ENCODE results near the gene OR6S1.
"Not testable (repeated sequence)": the region's sequence is repeated elsewhere in the genome, so short reads cannot be mapped to it uniquely, and the experiment has no call there.

OR6S1 gene

GRCh38 chr14:20676072-20676471 is 34.6 kb upstream of the OR6S1 start:
- no peak for DNase-seq
- intact Hi-C loops (cut with DNase I), result no loop called here

- DNase-seq, result no peak
- intact Hi-C loops (cut with DNase I), result no loop called here
Observed at GRCh38 chr14:20675669-20676068, 34.2 kb upstream of the OR6S1 start.

DNA sequence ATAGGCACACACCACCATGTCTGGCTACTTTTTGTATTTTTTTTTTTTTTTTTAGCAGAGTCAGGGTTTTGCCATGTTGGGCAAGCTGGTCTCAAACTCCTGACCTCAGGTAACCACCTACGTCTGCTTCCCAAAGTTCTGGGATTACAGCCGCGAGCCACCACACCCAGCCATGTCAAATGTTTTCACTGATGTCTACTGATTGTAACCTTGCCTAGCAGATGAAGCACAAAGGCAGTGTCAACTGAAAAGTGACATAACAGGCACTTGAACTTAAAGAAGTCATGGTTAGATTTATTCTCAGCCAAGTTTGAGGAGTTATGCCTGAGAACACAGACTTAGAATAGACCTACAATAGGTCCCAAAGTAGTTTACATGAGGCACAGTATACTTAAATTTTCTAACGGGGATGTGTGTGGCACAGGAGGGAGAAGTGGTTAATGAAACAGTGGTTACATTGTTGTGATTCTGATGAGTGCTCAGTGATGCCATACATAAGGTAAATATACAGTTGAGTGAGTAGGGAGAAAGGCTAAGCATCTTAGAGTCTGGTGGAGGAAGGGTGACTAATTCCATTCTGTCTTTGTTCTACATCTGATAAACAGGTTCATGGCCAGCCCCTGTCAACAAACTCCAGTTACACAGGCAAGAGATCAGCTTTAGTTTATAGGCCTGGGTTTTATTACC is 30.2 kb upstream of the OR6S1 start:
- intact Hi-C loops (cut with DNase I), result no loop called here
- no peak for DNase-seq

- intact Hi-C loops (cut with DNase I), result no loop called here
- no peak for DNase-seq
Observed at GRCh38 chr14:20668969-20669368, 27.5 kb upstream of the OR6S1 start.

- no peak for DNase-seq
- intact Hi-C loops (cut with DNase I), result no loop called here
Observed at GRCh38 chr14:20667957-20668356, 26.5 kb upstream of the OR6S1 start.

- intact Hi-C loops (cut with DNase I); DNase-seq: not testable (repeated sequence)
Observed at GRCh38 chr14:20666400-20666961, 25.0 kb upstream of the OR6S1 start.

DNA sequence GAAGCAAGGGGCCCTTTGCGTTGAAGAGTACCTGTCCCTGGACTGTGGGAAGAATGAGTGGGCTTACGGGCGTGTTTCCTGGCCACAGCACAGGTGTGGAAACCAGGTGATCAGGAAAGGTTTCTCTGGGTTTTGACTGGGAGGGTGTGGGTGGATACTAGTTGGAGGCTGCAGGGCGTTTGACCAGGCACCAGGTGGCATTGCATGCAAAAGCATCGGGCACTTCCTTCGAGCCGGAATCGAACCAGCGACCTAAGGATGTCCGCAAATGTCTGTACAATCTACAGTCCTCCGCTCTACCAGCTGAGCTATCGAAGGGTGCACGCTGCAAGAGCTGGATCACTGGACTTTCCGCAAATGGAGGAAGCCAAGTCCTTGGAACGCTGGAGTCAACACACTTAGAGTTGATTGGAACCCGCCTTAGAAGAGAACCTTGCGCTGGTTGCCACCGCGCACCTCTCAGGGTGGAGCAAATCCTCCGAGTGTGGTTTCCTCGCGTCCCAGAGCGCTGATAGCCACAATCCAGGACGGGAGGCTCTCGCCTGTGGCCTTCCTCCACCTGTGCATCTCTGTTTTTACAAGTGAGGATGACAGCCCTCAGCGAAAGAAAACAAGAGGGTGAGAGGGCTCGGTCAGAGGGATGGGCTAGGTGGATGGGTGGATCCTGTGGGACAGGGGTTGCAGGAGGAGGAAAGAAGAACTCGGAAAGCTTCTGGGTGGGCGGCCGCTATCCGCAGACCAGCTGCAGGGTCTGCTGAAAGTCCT is 21.7 kb upstream of the OR6S1 start:
- DNase-seq, result peak in 5 of 10 donors; percentile 32 to 89 (median 53)
- intact Hi-C loops (cut with DNase I), result no loop called here

DNA sequence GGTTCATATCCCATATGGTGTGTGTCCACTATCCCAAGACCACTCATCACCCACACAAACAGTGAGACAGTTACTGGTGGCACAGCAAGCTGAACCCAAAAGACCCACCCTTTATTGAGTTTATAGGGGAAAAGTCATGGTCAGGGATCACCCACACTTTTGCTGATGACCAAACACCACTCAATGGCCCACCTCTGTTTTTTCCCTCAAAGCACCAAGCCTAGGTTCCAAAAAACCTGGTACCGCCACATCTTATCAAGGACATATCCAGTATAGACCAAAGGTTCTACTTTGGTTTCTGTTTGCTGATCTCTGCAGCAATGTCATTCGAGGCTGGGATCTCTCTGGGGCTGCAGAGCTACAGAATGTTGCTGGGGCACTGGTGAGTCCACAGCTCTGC is 19.7 kb upstream of the OR6S1 start:
- intact Hi-C loops (cut with DNase I), result no loop called here
- DNase-seq, result no peak

GRCh38 chr14:20659813-20660395 is 18.4 kb upstream of the OR6S1 start:
- peak in 1 of 10 donors; percentile 66 for DNase-seq
- intact Hi-C loops (cut with DNase I), result no loop called here

- intact Hi-C loops (cut with DNase I), result no loop called here
- no peak for DNase-seq
Observed at GRCh38 chr14:20659336-20659735, 17.8 kb upstream of the OR6S1 start.

GRCh38 chr14:20658246-20658645 is 16.8 kb upstream of the OR6S1 start:
- no peak for DNase-seq
- intact Hi-C loops (cut with DNase I), result no loop called here

- DNase-seq, result no peak
- intact Hi-C loops (cut with DNase I), result no loop called here
Observed at GRCh38 chr14:20657216-20658211, 16.0 kb upstream of the OR6S1 start.

DNA sequence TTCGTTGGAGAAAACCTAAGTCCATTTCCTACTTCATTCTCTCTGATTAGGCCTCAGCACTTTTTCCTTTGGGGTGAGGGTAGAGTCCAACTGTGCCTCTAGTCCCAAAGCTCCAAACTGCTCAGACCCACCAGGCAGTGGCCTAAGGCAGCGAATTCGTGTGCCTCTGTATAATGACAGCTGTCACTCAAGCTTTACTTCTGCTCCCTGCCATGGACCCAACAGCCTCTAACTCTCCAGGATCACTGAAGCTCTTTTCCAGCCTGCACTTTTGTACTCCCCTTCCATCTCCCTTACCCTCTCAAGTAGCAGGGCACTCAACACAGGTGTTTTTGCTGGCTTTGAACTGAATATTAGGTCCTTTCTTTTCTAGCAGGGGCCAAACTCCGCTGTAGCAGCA is 14.8 kb upstream of the OR6S1 start:
- DNase-seq, result no peak
- intact Hi-C loops (cut with DNase I), result no loop called here

GRCh38 chr14:20655851-20656250 is 14.4 kb upstream of the OR6S1 start:
- intact Hi-C loops (cut with DNase I), result no loop called here
- no peak for DNase-seq

GRCh38 chr14:20652996-20653975 is 11.8 kb upstream of the OR6S1 start:
- intact Hi-C loops (cut with DNase I), result no loop called here
- DNase-seq, result peak in 1 of 10 donors; percentile 26

DNA sequence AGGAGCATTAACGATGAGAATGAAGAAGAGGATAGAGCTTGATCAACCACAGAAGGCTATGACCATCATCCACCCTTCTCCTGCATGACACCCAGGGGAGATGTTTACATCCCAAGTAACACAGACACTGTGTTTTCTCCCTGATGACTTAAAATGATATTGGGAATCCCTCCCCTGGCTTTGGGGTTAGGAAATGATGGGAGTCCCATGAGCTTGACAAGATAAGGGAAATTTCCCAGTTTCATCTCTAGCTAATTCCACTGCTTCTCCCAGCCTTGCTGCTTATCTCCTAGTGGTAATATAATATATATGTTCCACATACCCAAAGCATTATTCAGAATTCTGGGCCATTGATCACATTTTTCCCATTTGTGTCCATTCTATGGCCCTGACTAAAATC is 4.0 kb upstream of the OR6S1 start:
- intact Hi-C loops (cut with DNase I), result no loop called here
- no peak for DNase-seq

- intact Hi-C loops (cut with DNase I), result no loop called here
- no peak for DNase-seq
Observed at GRCh38 chr14:20644520-20644919, 3.0 kb upstream of the OR6S1 start.

DNA sequence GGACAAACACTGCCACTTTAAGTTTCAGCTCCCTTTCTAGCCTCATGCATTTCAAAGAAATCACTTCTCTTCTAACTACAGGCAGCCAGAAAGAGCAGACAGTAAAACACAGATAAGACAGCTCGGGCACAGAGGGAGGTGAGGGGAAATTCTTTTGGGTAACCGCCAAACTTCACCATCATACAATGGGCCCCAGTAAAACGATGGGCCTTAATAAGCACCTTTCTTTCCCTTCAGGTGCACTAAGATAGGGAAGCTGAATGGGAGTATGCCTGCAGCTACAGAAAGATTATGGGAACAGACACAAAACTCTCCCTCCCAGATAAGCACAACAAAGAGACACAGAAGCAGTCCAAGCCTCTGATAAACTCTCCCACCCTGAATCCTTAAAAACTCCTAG is 1.3 kb upstream of the OR6S1 start:
- DNase-seq; intact Hi-C loops (cut with DNase I): not testable (repeated sequence)

DNA sequence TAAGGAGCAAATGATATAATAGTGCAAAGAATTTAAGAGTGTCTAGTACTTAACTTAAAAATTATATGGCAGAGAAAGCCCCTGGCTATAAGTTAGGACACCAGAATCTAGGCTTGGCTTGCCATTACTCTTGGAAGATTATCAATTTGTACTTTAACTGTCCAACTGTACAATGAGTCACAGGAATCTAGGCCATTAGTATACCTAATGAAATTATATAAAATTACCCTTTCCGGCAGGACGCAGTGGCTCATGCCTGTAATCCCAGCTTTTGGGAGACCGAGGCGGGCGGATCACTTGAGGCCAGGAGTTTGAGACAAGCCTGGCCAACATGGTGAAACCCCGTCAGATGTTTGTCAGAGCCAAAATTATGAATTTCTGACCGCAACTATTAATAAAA is 691 bp upstream of the OR6S1 start:
- DNase-seq, result no peak
- intact Hi-C loops (cut with DNase I), result no loop called here

Data from posterior cingulate gyrus (tissue), 11 donors.